Endothelial cell of umbilical vein (primary cell): ENCODE measurements around the gene MEGF11. TPM values are rescaled to one million over a fixed set of nuclear protein-coding genes. Genes with fewer than 3 reads are reported as not detected.

Experiments used
- BruUV-seq: library from RNA; stranded (reverse); fragments of 400-500 nt; replicated peaks from 2 replicates; lab custom pipeline; 2021; lab: Mats Ljungman, UMichigan
- CTCF ChIA-PET: fragments of 300-600, 350-600 bp; sonication (Branson Sonifier 250); formaldehyde crosslinking; loops from one replicate; lab custom pipeline; 2021; ENCODE audit warnings: antibody characterized with exemption, inconsistent platforms; lab: Charles Lee
- POLR2A ChIA-PET: fragments of 300-600, 350-600 bp; sonication (Branson Sonifier 250); formaldehyde crosslinking; loops from one replicate; lab custom pipeline; 2021; ENCODE audit warnings: antibody characterized with exemption, inconsistent platforms; lab: Charles Lee
- DNase-seq: peaks from one replicate; pipeline ENCODE4 v3.0.0-alpha.2; 2011; ENCODE audit warnings: low read depth, low spot score
- FAIRE-seq: peaks from 2 replicates; lab custom pipeline; 2011; peaks lifted over from hg19 to GRCh38; lab: Jason Lieb, UNC
- H2AFZ ChIP-seq: 2 replicates; pipeline ENCODE4 v1.6.0; 2012; ENCODE audit warnings: low read depth, low read length, control low read depth, inconsistent platforms
- H3K27ac ChIP-seq: 2 replicates; pipeline ENCODE4 v1.5.1; 2011; ENCODE audit warnings: low read depth, mild to moderate bottlenecking, control low read depth, low read length, moderate library complexity; ENCODE audit not compliant: insufficient read depth
- H3K27me3 ChIP-seq, 2 experiments: 2 replicates each; pipeline versions ENCODE4 v1.6.0 to v1.6.1; 2011; ENCODE audit warnings: low read length in 2 of 2, mixed read lengths in 1 of 2; ENCODE audit not compliant: control insufficient read depth in 2 of 2, insufficient read depth in 2 of 2
- H3K36me3 ChIP-seq, 2 experiments: 2 replicates in 1 of 2; 3 replicates in 1 of 2; pipeline ENCODE4 v1.5.1; 2011; ENCODE audit warnings: low read length in 2 of 2, mild to moderate bottlenecking in 1 of 2, moderate library complexity in 1 of 2; ENCODE audit not compliant: control insufficient read depth in 2 of 2, insufficient read depth in 2 of 2; ENCODE audit errors: extremely low read depth in 1 of 2
- H3K4me1 ChIP-seq: 3 replicates; pipeline ENCODE4 v1.5.1; 2011; ENCODE audit warnings: mild to moderate bottlenecking, low read length; ENCODE audit not compliant: control insufficient read depth, insufficient read depth; ENCODE audit errors: extremely low read depth
- H3K4me2 ChIP-seq: 2 replicates; pipeline ENCODE4 v1.6.1; 2011; ENCODE audit warnings: low read length, control low read depth, mixed read lengths; ENCODE audit not compliant: insufficient read depth
- H3K4me3 ChIP-seq, 3 experiments: fragments of 200-600 bp in 1 of 3; sonication (generic), shearing (Covaris generic) in 1 of 3; replicated peaks in 1 of 3; 2 replicates each; pipeline ENCODE4 v1.5.1; 2011 to 2016; ENCODE audit warnings: control low read depth in 3 of 3, low read length in 3 of 3, mild to moderate bottlenecking in 2 of 3, inconsistent platforms in 1 of 3, low read depth in 1 of 3, moderate library complexity in 1 of 3; ENCODE audit not compliant: insufficient read depth in 1 of 3
- H3K79me2 ChIP-seq: 2 replicates; pipeline ENCODE4 v1.6.0; 2012; ENCODE audit warnings: low read length, inconsistent platforms; ENCODE audit not compliant: control insufficient read depth, insufficient read depth
- H3K9ac ChIP-seq: replicated peaks from 2 replicates; pipeline ENCODE3; 2011; ENCODE audit warnings: low read length, control low read depth; ENCODE audit not compliant: insufficient read depth; ENCODE audit errors: extremely low read depth
- H3K9me1 ChIP-seq: replicated peaks from 3 replicates; pipeline ENCODE4 v1.6.0; 2011; ENCODE audit warnings: mild to moderate bottlenecking, low read length; ENCODE audit not compliant: control insufficient read depth, insufficient read depth; ENCODE audit errors: extremely low read depth
- H3K9me3 ChIP-seq: replicated peaks from 2 replicates; pipeline ENCODE4 v1.5.1; 2012; ENCODE audit warnings: low read length, inconsistent platforms; ENCODE audit not compliant: control insufficient read depth, insufficient read depth
- H4K20me1 ChIP-seq: replicated peaks from 2 replicates; pipeline ENCODE3; 2011; ENCODE audit warnings: mild to moderate bottlenecking, low read length; ENCODE audit not compliant: control insufficient read depth, insufficient read depth; ENCODE audit errors: extremely low read depth
- EZH2 ChIP-seq: IDR thresholded peaks from 2 replicates; pipeline ENCODE4 v1.6.1; 2012; ENCODE audit warnings: borderline replicate concordance, low read depth, mild to moderate bottlenecking, moderate library complexity, low read length, inconsistent platforms; ENCODE audit not compliant: severe bottlenecking
- FOS ChIP-seq: IDR thresholded peaks from 2 replicates; pipeline ENCODE4 v1.6.1; 2011; ENCODE audit warnings: mild to moderate bottlenecking, low read length, moderate library complexity, borderline replicate concordance; ENCODE audit not compliant: insufficient read depth
- GATA2 ChIP-seq: IDR thresholded peaks from 2 replicates; pipeline ENCODE4 v1.7.0; 2011; ENCODE audit warnings: low read depth, mild to moderate bottlenecking, moderate library complexity, mixed read lengths, low read length; ENCODE audit not compliant: insufficient read length, insufficient read depth
- JUN ChIP-seq: IDR thresholded peaks from 2 replicates; pipeline ENCODE4 v1.6.1; 2011; ENCODE audit warnings: borderline replicate concordance, low read depth; ENCODE audit not compliant: insufficient read length, insufficient read depth
- MYC ChIP-seq: IDR thresholded peaks from one replicate; pipeline ENCODE4 v1.6.1; 2011; ENCODE audit warnings: mild to moderate bottlenecking, low read depth, low read length
- POLR2A ChIP-seq: IDR thresholded peaks from 2 replicates; pipeline ENCODE4 v1.6.1; 2012; ENCODE audit warnings: low read depth, mild to moderate bottlenecking, control low read depth, low read length
- POLR2AphosphoS5 ChIP-seq: IDR thresholded peaks from 2 replicates; pipeline ENCODE4 v1.6.1; 2012; ENCODE audit warnings: low read depth, mild to moderate bottlenecking, control low read depth, low read length, moderate library complexity; ENCODE audit not compliant: insufficient read depth
- dilution Hi-C: fragments of 300-500 bp; cut with MboI; formaldehyde crosslinking; loops from one replicate; pipeline ENCODE4 v1.15.0; 2019; ENCODE audit warnings: low sequenced_read_pairs; ENCODE audit not compliant: extremely low pct_ligation_motif_present
- intact Hi-C: fragments of 100-400 bp; cut with micrococcal nuclease; formaldehyde crosslinking; loops from one replicate; pipeline ENCODE4 v1.10.0; 2022
- polyA plus RNA-seq, 4 experiments: library from polyadenylated mRNA; depleted of rRNA in 3 of 4; stranded (reverse) in 3 of 4; unstranded in 1 of 4; fragments of >200 nt; gene quantifications; 2 replicates each; pipeline versions ENCODE4 v1.2.1 to v1.2.3, GENCODE V29; 2011 to 2012; ENCODE audit warnings: missing spikeins in 1 of 4
- total RNA-seq: library from RNA; stranded (reverse); gene quantifications from 2 replicates; pipeline ENCODE4 v1.2.3, GENCODE V29; 2021
- TF ChIP-seq, protein P1 (sequence below), 2 donors: IDR thresholded peaks; 1 replicate in 1 of 2; 2 replicates in 1 of 2; pipeline ENCODE4 v1.5.1; 2011; ENCODE audit warnings: low read length in 2 of 2, mild to moderate bottlenecking in 2 of 2, moderate library complexity in 2 of 2, control low read depth in 1 of 2, inconsistent platforms in 1 of 2, low read depth in 1 of 2; ENCODE audit not compliant: insufficient read depth in 1 of 2; ENCODE audit errors: extremely low read depth in 1 of 2
- TF ChIP-seq, protein P2 (sequence below): IDR thresholded peaks from 2 replicates; pipeline ENCODE4 v1.6.1; 2011; ENCODE audit not compliant: insufficient read depth, insufficient read length

MEGF11 gene
- total and polyA plus RNA-seq, 2 donors (not counting 3 experiments of a cell fraction or from before 2014, with no cell fraction given): not detected

DNA sequence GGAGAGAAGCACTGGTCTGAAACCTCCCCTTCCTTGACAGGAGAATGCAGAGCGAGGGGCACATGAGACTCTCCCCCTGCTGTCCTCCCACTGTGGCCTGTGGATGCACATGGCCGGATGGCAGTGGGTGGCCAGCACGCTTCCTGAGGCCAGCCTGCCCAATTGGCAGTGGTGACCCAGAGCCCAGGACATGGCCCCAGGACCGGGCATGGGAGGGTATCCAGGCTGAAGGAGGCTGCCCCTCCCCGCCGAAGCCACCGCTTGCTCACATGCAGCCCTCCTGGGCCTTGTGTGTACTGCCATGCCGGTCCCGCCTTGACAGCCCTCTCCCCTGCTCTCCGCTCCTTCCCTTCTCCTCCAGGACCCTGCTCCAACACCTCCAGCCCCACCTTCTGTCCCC lies 100.9 kb downstream of the MEGF11 start:
- Histone ChIP-seq H3K9me1 (no peaks in the 10 kb centered on the region), H4K20me1 (no peaks in the 10 kb centered on the region), H3K4me3 (no peak overlapping the region), H3K36me3 (no peaks in the 10 kb centered on the region), H3K27me3 (peaks cover 0 to 2% of the 10 kb centered on the region in 2 experiments), H3K27ac (no peak overlapping the region), H3K9ac (no peak overlapping the region), H3K9me3 (no peaks in the 10 kb centered on the region), H3K4me1 (no peaks in the 10 kb centered on the region), H2AFZ (no peak overlapping the region), H3K79me2 (no peaks in the 10 kb centered on the region), H3K4me2 (no peak overlapping the region)
- ChIA-PET POLR2A (no interaction called here), CTCF (interaction anchor here (1.4 kb wide), 1 partner anchor 11 kb away, joined by 4 read pairs; no protein-coding TSS in a partner anchor)
- DNase-seq (no peak), FAIRE-seq (no peak)
- BruUV-seq: no TSS peak
- intact Hi-C loops (no loop called here), dilution Hi-C loops (no loop called here)
- TF ChIP-seq POLR2A: no peak
- no peak for TF ChIP-seq JUN
- no peak for TF ChIP-seq EZH2
- no peak for TF ChIP-seq POLR2AphosphoS5
- TF ChIP-seq, protein P1, sequence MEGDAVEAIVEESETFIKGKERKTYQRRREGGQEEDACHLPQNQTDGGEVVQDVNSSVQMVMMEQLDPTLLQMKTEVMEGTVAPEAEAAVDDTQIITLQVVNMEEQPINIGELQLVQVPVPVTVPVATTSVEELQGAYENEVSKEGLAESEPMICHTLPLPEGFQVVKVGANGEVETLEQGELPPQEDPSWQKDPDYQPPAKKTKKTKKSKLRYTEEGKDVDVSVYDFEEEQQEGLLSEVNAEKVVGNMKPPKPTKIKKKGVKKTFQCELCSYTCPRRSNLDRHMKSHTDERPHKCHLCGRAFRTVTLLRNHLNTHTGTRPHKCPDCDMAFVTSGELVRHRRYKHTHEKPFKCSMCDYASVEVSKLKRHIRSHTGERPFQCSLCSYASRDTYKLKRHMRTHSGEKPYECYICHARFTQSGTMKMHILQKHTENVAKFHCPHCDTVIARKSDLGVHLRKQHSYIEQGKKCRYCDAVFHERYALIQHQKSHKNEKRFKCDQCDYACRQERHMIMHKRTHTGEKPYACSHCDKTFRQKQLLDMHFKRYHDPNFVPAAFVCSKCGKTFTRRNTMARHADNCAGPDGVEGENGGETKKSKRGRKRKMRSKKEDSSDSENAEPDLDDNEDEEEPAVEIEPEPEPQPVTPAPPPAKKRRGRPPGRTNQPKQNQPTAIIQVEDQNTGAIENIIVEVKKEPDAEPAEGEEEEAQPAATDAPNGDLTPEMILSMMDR (IDR thresholded peaks at IDR 0.05; ENCODE audit: extremely low read depth in 1 of 2, insufficient read depth in 1 of 2, low read depth in 1 of 2, low read length in 2 of 2): no peak
- TF ChIP-seq, protein P2, sequence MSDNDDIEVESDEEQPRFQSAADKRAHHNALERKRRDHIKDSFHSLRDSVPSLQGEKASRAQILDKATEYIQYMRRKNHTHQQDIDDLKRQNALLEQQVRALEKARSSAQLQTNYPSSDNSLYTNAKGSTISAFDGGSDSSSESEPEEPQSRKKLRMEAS: no peak
- TF ChIP-seq MYC: no peak
- TF ChIP-seq FOS: no peak
- no peak for TF ChIP-seq GATA2
